ENCODE measurements around the gene MBOAT1.

The MBOAT1 gene

GRCh38 chr6:20092071-20092566 is 120.2 kb downstream of the MBOAT1 start:
- no peak for DNase-seq

GRCh38 chr6:20086992-20087391 is 125.3 kb downstream of the MBOAT1 start:
- no peak for DNase-seq

- DNase-seq: no peak
Measured at GRCh38 chr6:20085817-20086216, 126.5 kb downstream of the MBOAT1 start.

- no peak for DNase-seq
Measured at GRCh38 chr6:20084411-20084810, 127.9 kb downstream of the MBOAT1 start.

- no peak for DNase-seq
Measured at GRCh38 chr6:20071998-20072397, 140.3 kb downstream of the MBOAT1 start.

- DNase-seq: no peak
Measured at GRCh38 chr6:20070047-20070446, 142.2 kb downstream of the MBOAT1 start.

GRCh38 chr6:20069021-20069522 is 143.2 kb downstream of the MBOAT1 start:
- no peak for DNase-seq

GRCh38 chr6:20068421-20068988 is 143.8 kb downstream of the MBOAT1 start:
- DNase-seq: no peak

GRCh38 chr6:20061952-20062351 is 150.3 kb downstream of the MBOAT1 start:
- no peak for DNase-seq

- DNase-seq: no peak
Measured at GRCh38 chr6:20060252-20060651, 152.0 kb downstream of the MBOAT1 start.

GRCh38 chr6:20058912-20059311 is 153.4 kb downstream of the MBOAT1 start:
- no peak for DNase-seq

- DNase-seq: no peak
Measured at GRCh38 chr6:20058121-20058905, 154.0 kb downstream of the MBOAT1 start.

GRCh38 chr6:20056350-20056992 is 155.8 kb downstream of the MBOAT1 start:
- no peak for DNase-seq

GRCh38 chr6:20055916-20056315 is 156.4 kb downstream of the MBOAT1 start:
- DNase-seq: no peak
